Mesothelial cell of epicardium (in vitro differentiated cells): ENCODE results near the gene ZNF592. TPM values are rescaled to one million over a fixed set of nuclear protein-coding genes. Genes with fewer than 3 reads are reported as not detected.

Source experiments
- DNase-seq, 2 experiments: peaks; one replicate each; pipeline ENCODE4 v3.0.0; 2021; ENCODE audit warnings: low spot score in 2 of 2; ENCODE audit not compliant: unreplicated experiment in 2 of 2
- H3K27ac Mint-ChIP-seq: 2 replicates; pipeline ENCODE4 v1.8.0; 2021; ENCODE audit warnings: mixed read lengths
- H3K27me3 Mint-ChIP-seq: 2 replicates; pipeline ENCODE4 v1.8.0; 2021; ENCODE audit warnings: low read depth, mixed read lengths
- H3K36me3 Mint-ChIP-seq: 2 replicates; pipeline ENCODE4 v1.8.0; 2021; ENCODE audit warnings: mixed read lengths
- H3K4me1 Mint-ChIP-seq: 2 replicates; pipeline ENCODE4 v1.8.0; 2021; ENCODE audit warnings: mixed read lengths
- H3K4me3 Mint-ChIP-seq: 2 replicates; pipeline ENCODE4 v1.8.0; 2021; ENCODE audit warnings: mild to moderate bottlenecking, moderate library complexity, mixed read lengths
- H3K9me3 Mint-ChIP-seq: 2 replicates; pipeline ENCODE4 v1.8.0; 2021; ENCODE audit warnings: mixed read lengths
- CTCF ChIP-seq: fragments of 200-600 bp; sonication (generic); IDR thresholded peaks from one replicate; pipeline ENCODE4 v1.5.0; 2021; ENCODE audit warnings: antibody characterized with exemption; ENCODE audit not compliant: unreplicated experiment
- total RNA-seq: library from RNA; stranded (reverse); gene quantifications from 3 replicates; pipeline ENCODE4 v1.2.1, GENCODE V29; 2021

The ZNF592 gene
- total RNA-seq, 1 donor from 2014 or later, result 32.8 TPM

GRCh38 chr15:84816694-84817465 lies 68.5 kb downstream of the ZNF592 start, which contains the start of gene ALPK3:
TSS of gene ALPK3 (plus strand) at chr15:84817356. CDS start at chr15:84817453, 97 bp downstream.
- Mint-ChIP-seq H3K9me3 (no peaks in the 10 kb centered on the region), H3K4me3 (peak within 1 kb of the TSS; percentile 68), H3K4me1 (peaks cover 39% of the 10 kb centered on the region), H3K36me3 (peaks cover 3% of the 10 kb centered on the region), H3K27ac (peak within 1 kb of the TSS; percentile 98), H3K27me3 (no peaks in the 10 kb centered on the region)
- peak; percentile 35 to 48 for DNase-seq
- no peak for TF ChIP-seq CTCF

GRCh38 chr15:84817466-84818081 lies 69.2 kb downstream of the ZNF592 start:
- Mint-ChIP-seq H3K36me3 (no peaks in the 10 kb centered on the region), H3K27me3 (no peaks in the 10 kb centered on the region), H3K4me1 (peaks cover 45% of the 10 kb centered on the region), H3K9me3 (no peaks in the 10 kb centered on the region), H3K27ac (peak overlapping the region; percentile 98), H3K4me3 (peak overlapping the region; percentile 68)
- no peak for TF ChIP-seq CTCF
- DNase-seq, result peak in 1 of 2 experiments; percentile 63

- H3K4me1 Mint-ChIP-seq, result peaks cover 47% of the 10 kb centered on the region
- H3K27me3 Mint-ChIP-seq, result no peaks in the 10 kb centered on the region
- peak overlapping the region; percentile 68 for H3K4me3 Mint-ChIP-seq
- no peaks in the 10 kb centered on the region for H3K9me3 Mint-ChIP-seq
- no peaks in the 10 kb centered on the region for H3K36me3 Mint-ChIP-seq
- peak overlapping the region; percentile 98 for H3K27ac Mint-ChIP-seq
- no peak for TF ChIP-seq CTCF
- no peak for DNase-seq
Measured at GRCh38 chr15:84818261-84819131, 70.1 kb downstream of the ZNF592 start.

GRCh38 chr15:84819291-84819768 lies 70.9 kb downstream of the ZNF592 start:
- no peaks in the 10 kb centered on the region for H3K9me3 Mint-ChIP-seq
- H3K27me3 Mint-ChIP-seq, result no peaks in the 10 kb centered on the region
- H3K36me3 Mint-ChIP-seq, result no peaks in the 10 kb centered on the region
- TF ChIP-seq CTCF, result no peak
- no peak for DNase-seq
- peak overlapping the region; percentile 68 for H3K4me3 Mint-ChIP-seq
- peaks cover 51% of the 10 kb centered on the region for H3K4me1 Mint-ChIP-seq
- H3K27ac Mint-ChIP-seq, result peak overlapping the region; percentile 98

GRCh38 chr15:84819791-84820190 lies 71.4 kb downstream of the ZNF592 start:
- no peak for TF ChIP-seq CTCF
- H3K4me3 Mint-ChIP-seq, result no peak overlapping the region
- H3K27ac Mint-ChIP-seq, result no peak overlapping the region
- H3K27me3 Mint-ChIP-seq, result no peaks in the 10 kb centered on the region
- H3K4me1 Mint-ChIP-seq, result peaks cover 51% of the 10 kb centered on the region
- no peaks in the 10 kb centered on the region for H3K9me3 Mint-ChIP-seq
- no peak for DNase-seq
- no peaks in the 10 kb centered on the region for H3K36me3 Mint-ChIP-seq
